GM12892 (cell line): ENCODE measurements around the gene ARL6IP4.
"Not testable (repeated sequence)": the region's sequence is repeated elsewhere in the genome, so short reads cannot be mapped to it uniquely, and the experiment has no call there.

ENCODE experiments used
- POLR2A ChIP-seq: IDR thresholded peaks from 2 replicates; pipeline ENCODE4 v1.6.1; 2011; ENCODE audit warnings: low read depth, low read length, control low read depth
- POLR2AphosphoS5 ChIP-seq: IDR thresholded peaks from 2 replicates; pipeline ENCODE4 v1.6.1; 2011; ENCODE audit warnings: low read depth, low read length, control low read depth
- TAF1 ChIP-seq: IDR thresholded peaks from 2 replicates; pipeline ENCODE4 v1.6.1; 2011; ENCODE audit warnings: low read depth, mild to moderate bottlenecking, control low read depth, low read length, borderline replicate concordance

DNA sequence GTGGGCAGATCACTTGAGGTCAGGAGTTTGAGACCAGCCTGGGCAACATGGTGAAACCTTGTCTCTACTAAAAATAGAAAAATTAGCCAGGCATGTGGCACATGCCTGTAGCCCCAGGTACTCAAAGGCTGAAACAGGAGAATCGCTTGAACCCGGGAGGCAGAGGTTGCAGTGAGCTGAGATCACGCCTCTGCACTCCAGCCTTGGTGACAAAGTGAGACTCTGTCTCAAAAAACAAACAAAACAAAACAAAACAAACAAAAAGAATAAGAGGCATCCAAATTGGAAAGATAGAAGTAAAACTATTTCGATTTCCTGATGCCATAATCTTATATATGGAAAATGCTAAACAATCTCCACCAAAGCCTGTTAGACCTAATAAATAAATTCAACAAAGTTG is 34.0 kb downstream of the ARL6IP4 start:
- not testable (repeated sequence) for TF ChIP-seq POLR2AphosphoS5, POLR2A, TAF1
